Activated CD8-positive, alpha-beta memory T cell treated with anti-CD3 and anti-CD28 coated beads, Interleukin-2, amount 50 U/mL, for 1 hour (primary cell): ENCODE results near the gene TTC28.

ENCODE experiments used
- DNase-seq: peaks from one replicate; pipeline ENCODE4 v3.0.0-alpha.2; 2020; ENCODE audit errors: extremely low read depth

The TTC28 gene

GRCh38 chr22:28139961-28140360 is 539.7 kb downstream of the TTC28 start:
- no peak for DNase-seq

- no peak for DNase-seq
These were observed 540.1 kb downstream of the TTC28 start for GRCh38 chr22:28139516-28139915.

- DNase-seq: no peak
These were observed 542.6 kb downstream of the TTC28 start for GRCh38 chr22:28137036-28137435.

GRCh38 chr22:28132466-28132865 is 547.2 kb downstream of the TTC28 start:
- DNase-seq: no peak

GRCh38 chr22:28129319-28129962 is 550.2 kb downstream of the TTC28 start:
- no peak for DNase-seq

GRCh38 chr22:28128827-28129226 is 550.8 kb downstream of the TTC28 start:
- no peak for DNase-seq

GRCh38 chr22:28125799-28126198 is 553.8 kb downstream of the TTC28 start:
- DNase-seq: no peak

GRCh38 chr22:28123989-28124766 is 555.5 kb downstream of the TTC28 start:
- DNase-seq: no peak

- DNase-seq: no peak
These were observed 558.7 kb downstream of the TTC28 start for GRCh38 chr22:28120691-28121592.

- DNase-seq: no peak
These were observed 560.5 kb downstream of the TTC28 start for GRCh38 chr22:28118957-28119631.

GRCh38 chr22:28116219-28116673 is 563.4 kb downstream of the TTC28 start:
- DNase-seq: no peak

- no peak for DNase-seq
These were observed 564.2 kb downstream of the TTC28 start for GRCh38 chr22:28115426-28115825.

- no peak for DNase-seq
These were observed 567.0 kb downstream of the TTC28 start for GRCh38 chr22:28112548-28113043.

- DNase-seq: no peak
These were observed 567.5 kb downstream of the TTC28 start for GRCh38 chr22:28112190-28112544.

GRCh38 chr22:28111501-28112189 is 568.0 kb downstream of the TTC28 start:
- DNase-seq: no peak

GRCh38 chr22:28108851-28109250 is 570.8 kb downstream of the TTC28 start:
- no peak for DNase-seq

GRCh38 chr22:28106617-28107016 is 573.0 kb downstream of the TTC28 start:
- no peak for DNase-seq

- no peak for DNase-seq
These were observed 573.7 kb downstream of the TTC28 start for GRCh38 chr22:28105988-28106387.

GRCh38 chr22:28105413-28105812 is 574.2 kb downstream of the TTC28 start:
- DNase-seq: no peak

- DNase-seq: no peak
These were observed 576.0 kb downstream of the TTC28 start for GRCh38 chr22:28103596-28103995.
